Measurements from ENCODE around the gene AP1S3.

Gene AP1S3

GRCh38 chr2:223732346-223732745 lies 105.0 kb downstream of the AP1S3 start:
- H3K27ac ChIP-seq (ENCODE audit: poor library complexity, severe bottlenecking) = no peak overlapping the region
- no peaks in the 10 kb centered on the region for H3K27me3 ChIP-seq (ENCODE audit: insufficient read depth, poor library complexity, severe bottlenecking)
- H3K36me3 ChIP-seq (ENCODE audit: low read depth) = no peaks in the 10 kb centered on the region
- no peak for TF ChIP-seq CTCF (IDR thresholded peaks at IDR 0.05; ENCODE audit: poor library complexity, severe bottlenecking)
- no peaks in the 10 kb centered on the region for H3K9me3 ChIP-seq (ENCODE audit: severe bottlenecking)
- DNase-seq (ENCODE audit: low spot score) (no peak), ATAC-seq (ENCODE audit: low read depth) (no peak)
- H3K4me1 ChIP-seq (ENCODE audit: insufficient read depth, poor library complexity, severe bottlenecking) = peaks cover 15% of the 10 kb centered on the region
- no peak overlapping the region for H3K4me3 ChIP-seq (ENCODE audit: severe bottlenecking)

GRCh38 chr2:223731503-223731902 lies 105.9 kb downstream of the AP1S3 start:
- no peak for DNase-seq (ENCODE audit: low spot score)
- TF ChIP-seq CTCF (IDR thresholded peaks at IDR 0.05; ENCODE audit: poor library complexity, severe bottlenecking) = no peak
- peaks cover 19% of the 10 kb centered on the region for H3K4me1 ChIP-seq (ENCODE audit: insufficient read depth, poor library complexity, severe bottlenecking)
- no peak for ATAC-seq (ENCODE audit: low read depth)
- H3K4me3 ChIP-seq (ENCODE audit: severe bottlenecking) = no peak overlapping the region
- H3K9me3 ChIP-seq (ENCODE audit: severe bottlenecking) = no peaks in the 10 kb centered on the region
- no peak overlapping the region for H3K27ac ChIP-seq (ENCODE audit: poor library complexity, severe bottlenecking)
- no peaks in the 10 kb centered on the region for H3K27me3 ChIP-seq (ENCODE audit: insufficient read depth, poor library complexity, severe bottlenecking)
- H3K36me3 ChIP-seq (ENCODE audit: low read depth) = no peaks in the 10 kb centered on the region

GRCh38 chr2:223729781-223730180 lies 107.6 kb downstream of the AP1S3 start:
- Histone ChIP-seq H3K4me1 (ENCODE audit: insufficient read depth, poor library complexity, severe bottlenecking) (peaks cover 21% of the 10 kb centered on the region), H3K27ac (ENCODE audit: poor library complexity, severe bottlenecking) (no peak overlapping the region), H3K36me3 (ENCODE audit: low read depth) (no peaks in the 10 kb centered on the region), H3K27me3 (ENCODE audit: insufficient read depth, poor library complexity, severe bottlenecking) (no peaks in the 10 kb centered on the region), H3K9me3 (ENCODE audit: severe bottlenecking) (no peaks in the 10 kb centered on the region), H3K4me3 (ENCODE audit: severe bottlenecking) (no peak overlapping the region)
- ATAC-seq (ENCODE audit: low read depth) (no peak), DNase-seq (ENCODE audit: low spot score) (no peak)
- no peak for TF ChIP-seq CTCF (IDR thresholded peaks at IDR 0.05; ENCODE audit: poor library complexity, severe bottlenecking)

DNA sequence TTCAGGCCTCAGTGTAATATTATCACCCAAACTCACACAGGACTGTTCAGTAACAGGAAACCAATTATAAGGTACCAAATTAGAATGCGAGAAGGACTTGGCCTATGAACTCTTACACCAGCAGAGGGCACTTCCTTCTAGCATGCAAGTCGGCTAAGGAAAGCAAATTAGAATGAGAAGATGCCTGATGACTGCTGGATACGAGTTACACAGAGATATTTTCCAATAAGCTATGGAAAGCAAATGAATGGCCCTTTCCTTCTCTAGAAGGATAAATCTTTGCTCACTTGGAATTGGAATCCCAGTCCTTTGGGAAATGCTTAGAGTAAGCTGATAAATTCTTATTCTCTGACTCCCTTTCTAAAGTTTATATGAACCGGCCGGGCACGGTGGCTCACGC lies 109.8 kb downstream of the AP1S3 start:
- Histone ChIP-seq H3K4me1 (ENCODE audit: insufficient read depth, poor library complexity, severe bottlenecking) (peaks cover 27% of the 10 kb centered on the region), H3K27ac (ENCODE audit: poor library complexity, severe bottlenecking) (peak overlapping the region; percentile 95), H3K4me3 (ENCODE audit: severe bottlenecking) (no peak overlapping the region), H3K27me3 (ENCODE audit: insufficient read depth, poor library complexity, severe bottlenecking) (no peaks in the 10 kb centered on the region), H3K9me3 (ENCODE audit: severe bottlenecking) (no peaks in the 10 kb centered on the region), H3K36me3 (ENCODE audit: low read depth) (no peaks in the 10 kb centered on the region)
- no peak for DNase-seq (ENCODE audit: low spot score)
- peak; percentile 85 for TF ChIP-seq CTCF (IDR thresholded peaks at IDR 0.05; ENCODE audit: poor library complexity, severe bottlenecking)
- ATAC-seq (ENCODE audit: low read depth) = peak; percentile 58

DNA sequence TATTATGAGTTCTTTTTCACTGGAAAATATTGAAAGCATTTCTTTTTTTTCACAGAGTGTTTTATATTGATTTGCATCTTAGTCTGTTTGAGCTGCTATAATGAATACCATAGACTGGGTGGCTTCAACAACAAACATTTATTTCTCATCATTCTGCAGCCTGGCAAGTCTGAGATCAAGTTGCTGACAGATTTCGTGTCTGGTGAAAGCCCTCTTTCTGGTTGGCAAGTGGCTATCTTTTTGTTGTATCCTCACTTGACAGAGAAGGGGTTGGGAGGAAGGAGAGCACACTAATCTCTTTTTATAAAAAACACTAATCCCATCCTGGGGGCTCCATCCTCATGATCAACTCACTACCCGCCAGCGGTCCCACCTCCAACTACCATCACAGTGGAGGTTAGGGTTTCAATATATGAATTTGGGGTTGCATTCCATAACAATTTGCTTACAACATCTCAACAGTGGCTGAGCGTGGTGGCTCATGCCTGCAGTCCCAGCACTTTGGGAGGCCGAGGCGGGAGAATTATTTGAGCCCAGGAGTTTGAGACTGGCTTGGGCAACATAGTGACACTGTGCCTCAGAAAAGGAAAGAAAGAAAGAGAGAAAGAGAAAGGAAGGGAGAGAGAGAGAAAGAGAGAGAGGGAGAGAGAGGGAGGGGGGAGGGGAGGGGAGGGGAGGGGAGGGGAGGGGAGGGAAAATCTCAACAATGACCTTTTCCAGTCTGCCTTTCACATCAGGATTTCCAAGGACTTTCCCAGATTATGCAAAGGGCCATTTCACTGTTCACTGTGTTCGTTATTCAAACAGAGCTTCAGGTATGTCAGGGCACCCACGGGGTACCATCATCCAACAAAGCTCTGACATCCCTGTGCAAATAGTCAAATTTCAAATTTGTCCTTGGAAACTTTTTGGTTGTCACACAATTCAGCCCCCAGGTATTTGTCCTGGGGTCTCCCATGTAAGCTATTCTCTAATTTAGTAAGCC lies 111.1 kb downstream of the AP1S3 start:
- TF ChIP-seq CTCF (IDR thresholded peaks at IDR 0.05; ENCODE audit: poor library complexity, severe bottlenecking) = no peak
- DNase-seq (ENCODE audit: low spot score) (no peak), ATAC-seq (ENCODE audit: low read depth) (no peak)
- Histone ChIP-seq H3K27me3 (ENCODE audit: insufficient read depth, poor library complexity, severe bottlenecking) (no peaks in the 10 kb centered on the region), H3K9me3 (ENCODE audit: severe bottlenecking) (no peaks in the 10 kb centered on the region), H3K36me3 (ENCODE audit: low read depth) (no peaks in the 10 kb centered on the region), H3K4me3 (ENCODE audit: severe bottlenecking) (no peak overlapping the region), H3K27ac (ENCODE audit: poor library complexity, severe bottlenecking) (peak overlapping the region; percentile 95), H3K4me1 (ENCODE audit: insufficient read depth, poor library complexity, severe bottlenecking) (peaks cover 27% of the 10 kb centered on the region)
